Measurements from ENCODE around the gene ZNF14. TPM values are rescaled to one million over a fixed set of nuclear protein-coding genes. Genes with fewer than 3 reads are reported as not detected.

Gene ZNF14
- total RNA-seq, 1 donor from 2014 or later: 21.0 TPM

DNA sequence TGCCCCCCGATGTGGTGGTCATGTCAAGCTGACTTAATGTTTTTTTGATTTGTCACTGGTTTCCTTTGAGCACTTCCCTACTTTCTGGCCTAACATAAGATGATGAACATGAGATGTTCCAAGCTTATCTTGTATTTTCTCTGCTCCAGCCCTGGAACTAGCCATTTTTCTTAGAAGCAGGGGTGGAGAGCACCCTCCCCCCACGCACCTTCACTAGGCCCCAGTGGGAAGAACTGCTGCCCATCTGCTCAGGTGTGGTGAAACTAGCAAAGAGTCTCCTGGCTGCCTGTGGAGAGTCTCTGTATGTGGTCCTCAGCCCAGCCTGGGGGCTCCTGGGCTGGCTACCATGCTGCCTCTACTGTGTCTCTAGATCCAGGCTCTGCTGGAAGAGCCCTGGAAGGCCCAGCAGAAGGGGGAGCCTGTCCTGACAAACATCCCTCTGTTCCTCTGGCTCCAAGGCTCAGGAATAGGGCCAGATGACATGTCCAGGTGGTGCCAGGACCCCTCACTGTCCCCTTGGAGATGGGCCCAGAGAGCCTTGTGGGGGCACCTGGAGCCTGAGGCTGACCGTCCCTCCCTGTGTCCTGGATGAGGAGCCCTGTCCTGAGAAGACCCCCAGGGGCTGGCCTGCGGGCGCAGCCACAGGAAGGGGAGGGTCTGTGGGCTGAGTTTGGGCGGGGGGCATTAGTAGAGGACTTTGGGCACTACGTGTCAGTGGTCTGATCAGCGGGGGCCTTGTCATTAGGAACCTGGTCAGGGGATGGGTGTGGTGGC lies 4.8 kb upstream of the ZNF14 start:
- H3K9ac ChIP-seq: no peak overlapping the region
- TF ChIP-seq EZH2 (IDR thresholded peaks at IDR 0.05): no peak
- no peak for TF ChIP-seq EZH2phosphoT487 (IDR thresholded peaks at IDR 0.05)
- TF ChIP-seq, protein P1, sequence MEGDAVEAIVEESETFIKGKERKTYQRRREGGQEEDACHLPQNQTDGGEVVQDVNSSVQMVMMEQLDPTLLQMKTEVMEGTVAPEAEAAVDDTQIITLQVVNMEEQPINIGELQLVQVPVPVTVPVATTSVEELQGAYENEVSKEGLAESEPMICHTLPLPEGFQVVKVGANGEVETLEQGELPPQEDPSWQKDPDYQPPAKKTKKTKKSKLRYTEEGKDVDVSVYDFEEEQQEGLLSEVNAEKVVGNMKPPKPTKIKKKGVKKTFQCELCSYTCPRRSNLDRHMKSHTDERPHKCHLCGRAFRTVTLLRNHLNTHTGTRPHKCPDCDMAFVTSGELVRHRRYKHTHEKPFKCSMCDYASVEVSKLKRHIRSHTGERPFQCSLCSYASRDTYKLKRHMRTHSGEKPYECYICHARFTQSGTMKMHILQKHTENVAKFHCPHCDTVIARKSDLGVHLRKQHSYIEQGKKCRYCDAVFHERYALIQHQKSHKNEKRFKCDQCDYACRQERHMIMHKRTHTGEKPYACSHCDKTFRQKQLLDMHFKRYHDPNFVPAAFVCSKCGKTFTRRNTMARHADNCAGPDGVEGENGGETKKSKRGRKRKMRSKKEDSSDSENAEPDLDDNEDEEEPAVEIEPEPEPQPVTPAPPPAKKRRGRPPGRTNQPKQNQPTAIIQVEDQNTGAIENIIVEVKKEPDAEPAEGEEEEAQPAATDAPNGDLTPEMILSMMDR (IDR thresholded peaks at IDR 0.05): no peak
- peaks cover under 1% of the 10 kb centered on the region for H3K79me2 ChIP-seq (ENCODE audit: low read depth)
- H3K4me2 ChIP-seq: no peak overlapping the region
- no peaks in the 10 kb centered on the region for H3K36me3 ChIP-seq
- H3K27me3 Mint-ChIP-seq (ENCODE audit: insufficient read depth, low read depth): peaks cover 7% of the 10 kb centered on the region
- no peaks in the 10 kb centered on the region for H3K27me3 ChIP-seq
- no peak overlapping the region for H3K27ac ChIP-seq
- H3K4me3 Mint-ChIP-seq: no peak overlapping the region
- H2AFZ ChIP-seq (replicated peaks): no peak overlapping the region
- no peaks in the 10 kb centered on the region for H3F3A ChIP-seq (ENCODE audit: low read depth)
- H3K36me3 Mint-ChIP-seq: peaks cover 8% of the 10 kb centered on the region
- H3K9me3 Mint-ChIP-seq: peaks cover 35% of the 10 kb centered on the region
- H4K20me1 ChIP-seq (ENCODE audit: low read depth): no peaks in the 10 kb centered on the region
- no peak overlapping the region for H3K27ac Mint-ChIP-seq
- peaks cover 6% of the 10 kb centered on the region for H3K4me1 Mint-ChIP-seq
- H3K4me1 ChIP-seq: no peaks in the 10 kb centered on the region
- no peaks in the 10 kb centered on the region for H3K9me3 ChIP-seq (ENCODE audit: low read depth)
- H3K4me3 ChIP-seq: no peak overlapping the region
- DNase-seq (ENCODE audit: low spot score): no peak

DNA sequence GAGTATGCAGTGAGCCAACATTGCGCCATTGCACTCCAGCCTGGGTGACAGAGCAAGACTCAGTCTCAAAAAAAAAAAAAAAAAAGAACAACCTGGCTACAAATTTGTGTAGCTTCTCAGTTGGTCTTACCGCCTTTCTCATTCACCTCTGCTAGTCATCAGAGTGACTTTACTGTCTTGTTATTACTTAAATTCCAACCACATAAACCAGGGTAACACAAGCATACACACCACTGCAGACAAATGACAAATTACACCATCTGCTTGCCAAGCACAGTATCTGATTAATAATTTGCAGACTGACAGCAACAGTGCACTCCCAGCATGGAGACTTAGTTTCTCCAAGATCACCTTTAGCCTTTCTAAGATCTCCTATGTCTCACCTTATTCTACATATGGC lies 11.0 kb downstream of the ZNF14 start:
- no peak overlapping the region for H3K27ac ChIP-seq
- no peak overlapping the region for H3K4me2 ChIP-seq
- H2AFZ ChIP-seq (replicated peaks): no peak overlapping the region
- H3K4me3 ChIP-seq: no peak overlapping the region
- no peaks in the 10 kb centered on the region for H3K27me3 Mint-ChIP-seq (ENCODE audit: insufficient read depth, low read depth)
- no peak for DNase-seq (ENCODE audit: low spot score)
- no peaks in the 10 kb centered on the region for H3K27me3 ChIP-seq
- no peak overlapping the region for H3K27ac Mint-ChIP-seq
- TF ChIP-seq EZH2 (IDR thresholded peaks at IDR 0.05) (no peak), EZH2phosphoT487 (IDR thresholded peaks at IDR 0.05) (no peak)
- TF ChIP-seq, protein P1 (IDR thresholded peaks at IDR 0.05): no peak
- no peaks in the 10 kb centered on the region for H3K4me1 Mint-ChIP-seq
- no peak overlapping the region for H3K4me3 Mint-ChIP-seq
- peaks cover 45% of the 10 kb centered on the region for H3K36me3 Mint-ChIP-seq
- H4K20me1 ChIP-seq (ENCODE audit: low read depth): no peaks in the 10 kb centered on the region
- H3K36me3 ChIP-seq: peaks cover 35% of the 10 kb centered on the region
- no peak overlapping the region for H3K9ac ChIP-seq
- peaks cover 57% of the 10 kb centered on the region for H3K9me3 Mint-ChIP-seq
- H3F3A ChIP-seq (ENCODE audit: low read depth): no peaks in the 10 kb centered on the region
- peaks cover 46% of the 10 kb centered on the region for H3K9me3 ChIP-seq (ENCODE audit: low read depth)
- peaks cover 59% of the 10 kb centered on the region for H3K79me2 ChIP-seq (ENCODE audit: low read depth)
- no peaks in the 10 kb centered on the region for H3K4me1 ChIP-seq

DNA sequence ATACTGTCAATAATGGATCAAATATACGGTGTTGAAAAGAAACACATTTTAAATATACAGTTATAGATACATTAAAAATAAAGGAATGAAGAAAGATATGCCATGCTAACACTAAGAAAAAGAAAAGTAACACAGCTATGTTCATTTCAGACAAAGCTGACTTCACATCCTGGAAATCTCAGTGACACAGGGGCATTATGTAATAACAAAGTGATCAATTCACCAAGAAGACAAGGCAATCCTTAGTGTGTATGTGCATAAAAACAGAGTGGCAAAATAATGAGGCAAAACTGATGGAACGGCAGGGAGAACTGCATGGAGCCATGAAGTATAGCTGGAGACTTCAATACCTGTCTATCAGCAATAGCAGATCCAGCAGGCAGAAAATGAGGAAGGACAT lies 13.1 kb downstream of the ZNF14 start:
- no peak overlapping the region for H2AFZ ChIP-seq (replicated peaks)
- no peak for DNase-seq (ENCODE audit: low spot score)
- no peak overlapping the region for H3K4me2 ChIP-seq
- H3K9me3 ChIP-seq (ENCODE audit: low read depth): peaks cover 67% of the 10 kb centered on the region
- H3K36me3 Mint-ChIP-seq: peaks cover 60% of the 10 kb centered on the region
- no peaks in the 10 kb centered on the region for H3K4me1 ChIP-seq
- peaks cover 3% of the 10 kb centered on the region for H3K27me3 Mint-ChIP-seq (ENCODE audit: insufficient read depth, low read depth)
- TF ChIP-seq EZH2 (IDR thresholded peaks at IDR 0.05) (no peak), EZH2phosphoT487 (IDR thresholded peaks at IDR 0.05) (no peak)
- TF ChIP-seq, protein P1 (IDR thresholded peaks at IDR 0.05): no peak
- H3K4me1 Mint-ChIP-seq: no peaks in the 10 kb centered on the region
- H3K9me3 Mint-ChIP-seq: peaks cover 77% of the 10 kb centered on the region
- no peaks in the 10 kb centered on the region for H4K20me1 ChIP-seq (ENCODE audit: low read depth)
- H3K36me3 ChIP-seq: peaks cover 47% of the 10 kb centered on the region
- H3K79me2 ChIP-seq (ENCODE audit: low read depth): peaks cover 75% of the 10 kb centered on the region
- H3F3A ChIP-seq (ENCODE audit: low read depth): no peaks in the 10 kb centered on the region
- no peak overlapping the region for H3K4me3 ChIP-seq
- no peaks in the 10 kb centered on the region for H3K27me3 ChIP-seq
- no peak overlapping the region for H3K27ac ChIP-seq
- no peak overlapping the region for H3K4me3 Mint-ChIP-seq
- no peak overlapping the region for H3K9ac ChIP-seq
- H3K27ac Mint-ChIP-seq: no peak overlapping the region
